8988T (cell line): Measurements from ENCODE around the gene GALNS.
"Not testable (repeated sequence)": the region's sequence is repeated elsewhere in the genome, so short reads cannot be mapped to it uniquely, and the experiment has no call there.

Source experiments
- DNase-seq: peaks from one replicate; pipeline ENCODE4 v3.0.0; 2011

The GALNS gene

GRCh38 chr16:88780142-88781062 lies 76.3 kb downstream of the GALNS start:
- DNase-seq, result no peak

GRCh38 chr16:88779406-88780141 lies 77.2 kb downstream of the GALNS start:
- DNase-seq, result no peak

GRCh38 chr16:88778541-88779065 lies 78.1 kb downstream of the GALNS start:
- DNase-seq, result no peak

- no peak for DNase-seq
Measured at GRCh38 chr16:88778271-88778525, 78.5 kb downstream of the GALNS start.

- DNase-seq, result no peak
Measured at GRCh38 chr16:88777471-88778270, 79.1 kb downstream of the GALNS start.

GRCh38 chr16:88775825-88776224 lies 80.9 kb downstream of the GALNS start:
- DNase-seq, result no peak

- no peak for DNase-seq
Measured at GRCh38 chr16:88774544-88775393, 82.0 kb downstream of the GALNS start.

GRCh38 chr16:88773812-88774291 lies 82.9 kb downstream of the GALNS start:
- peak; percentile 65 for DNase-seq

GRCh38 chr16:88772871-88773811 lies 83.6 kb downstream of the GALNS start:
- DNase-seq, result no peak

GRCh38 chr16:88771781-88772180 lies 85.0 kb downstream of the GALNS start:
- not testable (repeated sequence) for DNase-seq

- no peak for DNase-seq
Measured at GRCh38 chr16:88771294-88771772, 85.4 kb downstream of the GALNS start.

- peak; percentile 92 for DNase-seq
Measured at GRCh38 chr16:88770461-88771293, 86.1 kb downstream of the GALNS start.

GRCh38 chr16:88769617-88770460 lies 86.9 kb downstream of the GALNS start:
- peak; percentile 86 for DNase-seq

GRCh38 chr16:88768071-88768783 lies 88.5 kb downstream of the GALNS start:
- DNase-seq, result no peak

- no peak for DNase-seq
Measured at GRCh38 chr16:88767546-88768070, 89.1 kb downstream of the GALNS start.

GRCh38 chr16:88766975-88767374 lies 89.8 kb downstream of the GALNS start:
- no peak for DNase-seq

GRCh38 chr16:88764913-88765349 lies 91.8 kb downstream of the GALNS start:
- DNase-seq, result peak; percentile 76

- no peak for DNase-seq
Measured at GRCh38 chr16:88764080-88764479, 92.7 kb downstream of the GALNS start.
